ENCODE data around the gene CPEB4. TPM values are rescaled to one million over a fixed set of nuclear protein-coding genes. Genes with fewer than 3 reads are reported as not detected.

Gene CPEB4
- total and polyA plus RNA-seq, 9 of the 15 experiments (the other 6 are each of a cell fraction or from before 2014, with no cell fraction given) = 7.4 to 21.3 (median 12.4) TPM

DNA sequence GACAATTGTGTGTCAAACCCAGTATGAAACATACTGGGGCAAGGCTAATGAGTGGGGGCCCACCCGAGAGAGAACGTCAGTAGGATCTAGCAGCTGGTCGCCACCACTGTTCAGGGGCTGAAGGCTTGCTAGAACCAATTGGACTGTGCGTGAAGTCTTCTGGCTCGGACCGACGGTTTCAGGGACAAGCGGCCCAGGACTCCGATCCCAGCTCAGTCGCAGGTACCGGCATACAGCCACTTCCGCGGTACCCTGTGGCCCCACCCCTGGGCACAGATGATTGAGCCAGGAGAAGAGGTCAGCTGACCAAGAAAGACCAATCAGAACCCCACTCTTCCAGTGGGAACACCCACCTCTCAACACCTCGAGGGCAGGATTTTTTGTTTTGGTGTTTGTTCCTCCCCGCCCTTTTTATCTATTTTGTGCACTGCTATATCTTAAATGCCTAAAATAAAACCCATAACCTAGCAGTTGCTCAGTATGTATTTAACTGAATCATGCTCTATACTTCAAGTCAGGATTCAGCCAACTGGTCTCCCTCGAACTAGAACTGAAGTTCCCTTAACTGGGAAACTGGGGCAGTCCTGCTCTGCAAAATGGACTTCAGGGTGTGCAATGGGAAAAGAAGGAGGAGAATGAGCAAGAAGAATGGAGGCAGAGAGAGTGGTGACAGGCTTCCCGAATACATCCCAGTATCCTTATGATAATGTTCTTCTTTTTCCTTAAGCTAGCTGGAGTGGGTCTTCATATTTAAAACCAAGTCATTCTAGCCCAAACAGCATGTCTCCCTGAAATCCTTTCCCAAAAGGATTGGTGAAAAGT is 21.1 kb upstream of the CPEB4 start (continued):
- TF ChIP-seq, protein P1, sequence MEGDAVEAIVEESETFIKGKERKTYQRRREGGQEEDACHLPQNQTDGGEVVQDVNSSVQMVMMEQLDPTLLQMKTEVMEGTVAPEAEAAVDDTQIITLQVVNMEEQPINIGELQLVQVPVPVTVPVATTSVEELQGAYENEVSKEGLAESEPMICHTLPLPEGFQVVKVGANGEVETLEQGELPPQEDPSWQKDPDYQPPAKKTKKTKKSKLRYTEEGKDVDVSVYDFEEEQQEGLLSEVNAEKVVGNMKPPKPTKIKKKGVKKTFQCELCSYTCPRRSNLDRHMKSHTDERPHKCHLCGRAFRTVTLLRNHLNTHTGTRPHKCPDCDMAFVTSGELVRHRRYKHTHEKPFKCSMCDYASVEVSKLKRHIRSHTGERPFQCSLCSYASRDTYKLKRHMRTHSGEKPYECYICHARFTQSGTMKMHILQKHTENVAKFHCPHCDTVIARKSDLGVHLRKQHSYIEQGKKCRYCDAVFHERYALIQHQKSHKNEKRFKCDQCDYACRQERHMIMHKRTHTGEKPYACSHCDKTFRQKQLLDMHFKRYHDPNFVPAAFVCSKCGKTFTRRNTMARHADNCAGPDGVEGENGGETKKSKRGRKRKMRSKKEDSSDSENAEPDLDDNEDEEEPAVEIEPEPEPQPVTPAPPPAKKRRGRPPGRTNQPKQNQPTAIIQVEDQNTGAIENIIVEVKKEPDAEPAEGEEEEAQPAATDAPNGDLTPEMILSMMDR (IDR thresholded peaks at IDR 0.05 in 2 of 3, conservative IDR thresholded peaks at IDR 0.05 in 1 of 3; ENCODE audit: insufficient read depth in 2 of 3, low read depth in 1 of 3, low read length in 3 of 3) = no peak
- no peak for TF ChIP-seq ETV1 (tag; conservative IDR thresholded peaks at IDR 0.05; ENCODE audit: low read depth)
- no peak for TF ChIP-seq CBFB (CRISPR knock-in tag; IDR thresholded peaks at IDR 0.05)
- no peak for TF ChIP-seq MIER1 (IDR thresholded peaks at IDR 0.05; ENCODE audit: low read depth)
- TF ChIP-seq ZNF431 (CRISPR knock-in tag; IDR thresholded peaks at IDR 0.05) = no peak
- TF ChIP-seq, protein P2, sequence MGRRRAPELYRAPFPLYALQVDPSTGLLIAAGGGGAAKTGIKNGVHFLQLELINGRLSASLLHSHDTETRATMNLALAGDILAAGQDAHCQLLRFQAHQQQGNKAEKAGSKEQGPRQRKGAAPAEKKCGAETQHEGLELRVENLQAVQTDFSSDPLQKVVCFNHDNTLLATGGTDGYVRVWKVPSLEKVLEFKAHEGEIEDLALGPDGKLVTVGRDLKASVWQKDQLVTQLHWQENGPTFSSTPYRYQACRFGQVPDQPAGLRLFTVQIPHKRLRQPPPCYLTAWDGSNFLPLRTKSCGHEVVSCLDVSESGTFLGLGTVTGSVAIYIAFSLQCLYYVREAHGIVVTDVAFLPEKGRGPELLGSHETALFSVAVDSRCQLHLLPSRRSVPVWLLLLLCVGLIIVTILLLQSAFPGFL (CRISPR knock-in tag; IDR thresholded peaks at IDR 0.05) = no peak
- no peak for TF ChIP-seq NCOA2 (IDR thresholded peaks at IDR 0.05; ENCODE audit: partially characterized antibody in 2 of 2)
- TF ChIP-seq, protein P3, sequence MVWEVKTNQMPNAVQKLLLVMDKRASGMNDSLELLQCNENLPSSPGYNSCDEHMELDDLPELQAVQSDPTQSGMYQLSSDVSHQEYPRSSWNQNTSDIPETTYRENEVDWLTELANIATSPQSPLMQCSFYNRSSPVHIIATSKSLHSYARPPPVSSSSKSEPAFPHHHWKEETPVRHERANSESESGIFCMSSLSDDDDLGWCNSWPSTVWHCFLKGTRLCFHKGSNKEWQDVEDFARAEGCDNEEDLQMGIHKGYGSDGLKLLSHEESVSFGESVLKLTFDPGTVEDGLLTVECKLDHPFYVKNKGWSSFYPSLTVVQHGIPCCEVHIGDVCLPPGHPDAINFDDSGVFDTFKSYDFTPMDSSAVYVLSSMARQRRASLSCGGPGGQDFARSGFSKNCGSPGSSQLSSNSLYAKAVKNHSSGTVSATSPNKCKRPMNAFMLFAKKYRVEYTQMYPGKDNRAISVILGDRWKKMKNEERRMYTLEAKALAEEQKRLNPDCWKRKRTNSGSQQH (CRISPR knock-in tag; IDR thresholded peaks at IDR 0.05) = no peak
- TF ChIP-seq ZNF146 (CRISPR knock-in tag; IDR thresholded peaks at IDR 0.05; ENCODE audit: unreplicated experiment) = no peak
- no peak for TF ChIP-seq PRPF4 (IDR thresholded peaks at IDR 0.05; ENCODE audit: insufficient read depth, low read depth, low read length, poor library complexity, severe bottlenecking)
- no peak for TF ChIP-seq ZNF3 (CRISPR knock-in tag; IDR thresholded peaks at IDR 0.05)
- TF ChIP-seq ZNF785 (CRISPR knock-in tag; IDR thresholded peaks at IDR 0.05) = no peak
- TF ChIP-seq TSC22D4 (tag; IDR thresholded peaks at IDR 0.05) = no peak
- peak; percentile 93 for TF ChIP-seq RBM25 (IDR thresholded peaks at IDR 0.05; ENCODE audit: low read depth, low read length, severe bottlenecking)
- no peak for TF ChIP-seq SRSF1 (IDR thresholded peaks at IDR 0.05; ENCODE audit: low read depth, low read length)
- TF ChIP-seq, protein P4, sequence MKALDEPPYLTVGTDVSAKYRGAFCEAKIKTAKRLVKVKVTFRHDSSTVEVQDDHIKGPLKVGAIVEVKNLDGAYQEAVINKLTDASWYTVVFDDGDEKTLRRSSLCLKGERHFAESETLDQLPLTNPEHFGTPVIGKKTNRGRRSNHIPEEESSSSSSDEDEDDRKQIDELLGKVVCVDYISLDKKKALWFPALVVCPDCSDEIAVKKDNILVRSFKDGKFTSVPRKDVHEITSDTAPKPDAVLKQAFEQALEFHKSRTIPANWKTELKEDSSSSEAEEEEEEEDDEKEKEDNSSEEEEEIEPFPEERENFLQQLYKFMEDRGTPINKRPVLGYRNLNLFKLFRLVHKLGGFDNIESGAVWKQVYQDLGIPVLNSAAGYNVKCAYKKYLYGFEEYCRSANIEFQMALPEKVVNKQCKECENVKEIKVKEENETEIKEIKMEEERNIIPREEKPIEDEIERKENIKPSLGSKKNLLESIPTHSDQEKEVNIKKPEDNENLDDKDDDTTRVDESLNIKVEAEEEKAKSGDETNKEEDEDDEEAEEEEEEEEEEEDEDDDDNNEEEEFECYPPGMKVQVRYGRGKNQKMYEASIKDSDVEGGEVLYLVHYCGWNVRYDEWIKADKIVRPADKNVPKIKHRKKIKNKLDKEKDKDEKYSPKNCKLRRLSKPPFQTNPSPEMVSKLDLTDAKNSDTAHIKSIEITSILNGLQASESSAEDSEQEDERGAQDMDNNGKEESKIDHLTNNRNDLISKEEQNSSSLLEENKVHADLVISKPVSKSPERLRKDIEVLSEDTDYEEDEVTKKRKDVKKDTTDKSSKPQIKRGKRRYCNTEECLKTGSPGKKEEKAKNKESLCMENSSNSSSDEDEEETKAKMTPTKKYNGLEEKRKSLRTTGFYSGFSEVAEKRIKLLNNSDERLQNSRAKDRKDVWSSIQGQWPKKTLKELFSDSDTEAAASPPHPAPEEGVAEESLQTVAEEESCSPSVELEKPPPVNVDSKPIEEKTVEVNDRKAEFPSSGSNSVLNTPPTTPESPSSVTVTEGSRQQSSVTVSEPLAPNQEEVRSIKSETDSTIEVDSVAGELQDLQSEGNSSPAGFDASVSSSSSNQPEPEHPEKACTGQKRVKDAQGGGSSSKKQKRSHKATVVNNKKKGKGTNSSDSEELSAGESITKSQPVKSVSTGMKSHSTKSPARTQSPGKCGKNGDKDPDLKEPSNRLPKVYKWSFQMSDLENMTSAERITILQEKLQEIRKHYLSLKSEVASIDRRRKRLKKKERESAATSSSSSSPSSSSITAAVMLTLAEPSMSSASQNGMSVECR (CRISPR knock-in tag; IDR thresholded peaks at IDR 0.05) = no peak; the same call in 1 of the 2 replicates
- no peak for TF ChIP-seq RBM15 (IDR thresholded peaks at IDR 0.05; ENCODE audit: insufficient read depth, low read length)
- no peak for TF ChIP-seq ZNF274 (IDR thresholded peaks at IDR 0.05; ENCODE audit: borderline replicate concordance, low read depth, low read length)
